Stimulated activated CD4-positive, alpha-beta T cell treated with anti-CD3 and anti-CD28 coated beads, TNF-alpha, amount 100 ng/mL, for 24 hours (primary cell): ENCODE data around the gene DLK1.

Experiments
- DNase-seq, 3 experiments: peaks; one replicate each; pipeline ENCODE4 v3.0.0-alpha.2; 2020; ENCODE audit warnings: low read depth in 3 of 3

DLK1 gene

DNA sequence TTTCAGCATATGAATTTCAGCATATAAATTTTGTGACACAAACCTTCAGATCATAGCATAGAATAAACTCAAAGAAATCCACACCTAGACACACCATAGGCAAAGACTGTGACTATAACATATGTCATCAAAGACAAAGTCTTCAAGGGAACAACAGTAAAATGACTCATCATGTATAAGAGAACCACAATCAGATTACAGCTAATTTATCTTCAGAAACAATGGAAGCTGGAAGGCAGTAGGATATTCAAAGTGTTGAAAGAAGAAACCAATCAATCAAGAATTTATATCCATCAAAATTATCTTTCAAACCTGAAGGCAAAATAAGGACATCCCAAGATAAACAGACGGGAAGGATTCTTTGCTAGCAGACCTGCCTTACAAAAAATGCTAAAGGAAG is 29.0 kb downstream of the DLK1 start:
- no peak for DNase-seq

DNA sequence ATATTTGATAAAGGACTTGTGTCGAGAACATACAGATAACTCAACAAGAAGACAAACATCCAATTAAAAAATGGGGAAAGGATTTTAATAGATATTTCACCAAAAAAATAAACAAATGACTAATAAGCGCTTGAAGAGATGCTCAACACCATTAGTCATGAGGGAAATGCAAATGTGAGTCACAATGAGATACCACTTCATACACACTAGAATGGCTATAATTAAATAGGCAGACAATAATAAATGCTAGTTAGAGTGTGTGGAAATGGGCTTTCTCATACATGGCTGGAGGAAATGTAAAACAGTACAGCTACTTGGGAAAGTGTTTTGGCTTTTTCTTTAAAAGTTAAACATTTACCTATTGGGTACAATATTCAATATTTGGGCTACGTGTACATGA is 34.8 kb downstream of the DLK1 start:
- DNase-seq = no peak

DNA sequence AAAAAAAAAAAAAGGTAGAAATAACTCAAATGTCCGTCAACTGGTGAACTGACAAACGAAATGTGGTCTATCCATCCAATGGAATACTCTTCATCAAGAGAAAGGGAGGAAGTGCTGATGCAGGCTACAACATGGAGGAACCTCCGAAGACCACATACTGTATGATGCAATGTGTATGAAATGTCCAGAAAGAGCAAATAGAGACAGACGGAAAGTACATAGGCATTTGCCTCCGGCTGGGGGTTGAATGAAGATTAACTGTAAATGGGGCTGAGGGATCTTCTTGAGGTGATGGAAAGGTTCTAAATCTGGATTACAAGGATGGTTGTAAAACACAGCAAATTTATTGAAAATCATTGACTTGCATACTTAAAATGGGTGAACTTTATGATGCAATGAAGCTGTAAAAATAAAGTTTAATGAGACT is 35.4 kb downstream of the DLK1 start:
- no peak for DNase-seq

DNA sequence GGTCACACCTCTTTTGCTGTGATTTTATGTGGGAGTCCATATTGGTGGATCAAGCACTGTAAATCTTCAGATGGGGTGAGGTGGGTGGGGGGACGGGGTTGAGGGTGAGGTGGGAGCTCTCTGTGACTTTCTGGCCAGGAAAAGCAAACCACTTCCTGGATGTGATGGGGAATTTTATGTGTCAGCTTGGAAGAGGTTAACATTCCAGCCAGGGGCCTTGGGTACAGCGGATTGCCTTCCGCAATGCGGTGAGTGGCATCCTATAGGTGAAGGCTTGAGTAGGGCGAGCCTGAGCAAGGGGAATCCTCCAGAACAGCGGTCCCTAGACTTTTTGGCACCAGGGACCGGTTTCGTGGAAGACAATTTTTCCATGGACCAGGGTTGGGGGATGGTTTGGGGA is 36.2 kb downstream of the DLK1 start:
- DNase-seq = no peak

GRCh38 chr14:100764471-100765115 is 37.9 kb downstream of the DLK1 start:
- DNase-seq = no peak

DNA sequence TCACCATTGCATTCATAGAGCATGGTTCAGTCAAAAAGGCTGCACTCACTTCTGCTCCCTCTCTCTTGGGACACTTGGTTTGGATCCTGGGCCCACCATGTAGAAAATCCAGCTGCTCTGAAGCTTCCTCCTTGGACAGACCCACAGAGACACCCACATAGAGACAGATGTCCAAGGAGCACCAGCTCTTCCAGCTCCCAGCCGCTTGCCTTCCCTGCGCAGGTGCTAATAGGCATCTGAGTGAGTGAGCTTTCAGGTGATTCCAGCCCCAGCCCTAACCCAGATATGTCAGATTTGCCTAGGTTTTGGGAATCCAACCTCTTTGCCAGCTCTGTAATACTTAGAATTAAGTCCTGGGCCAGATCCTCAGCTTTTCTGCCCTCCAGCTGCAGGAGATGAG is 38.6 kb downstream of the DLK1 start:
- DNase-seq = no peak

- DNase-seq = no peak
Measured at GRCh38 chr14:100765991-100766390, 39.3 kb downstream of the DLK1 start.

- no peak for DNase-seq
Measured at GRCh38 chr14:100767003-100767787, 40.5 kb downstream of the DLK1 start.

DNA sequence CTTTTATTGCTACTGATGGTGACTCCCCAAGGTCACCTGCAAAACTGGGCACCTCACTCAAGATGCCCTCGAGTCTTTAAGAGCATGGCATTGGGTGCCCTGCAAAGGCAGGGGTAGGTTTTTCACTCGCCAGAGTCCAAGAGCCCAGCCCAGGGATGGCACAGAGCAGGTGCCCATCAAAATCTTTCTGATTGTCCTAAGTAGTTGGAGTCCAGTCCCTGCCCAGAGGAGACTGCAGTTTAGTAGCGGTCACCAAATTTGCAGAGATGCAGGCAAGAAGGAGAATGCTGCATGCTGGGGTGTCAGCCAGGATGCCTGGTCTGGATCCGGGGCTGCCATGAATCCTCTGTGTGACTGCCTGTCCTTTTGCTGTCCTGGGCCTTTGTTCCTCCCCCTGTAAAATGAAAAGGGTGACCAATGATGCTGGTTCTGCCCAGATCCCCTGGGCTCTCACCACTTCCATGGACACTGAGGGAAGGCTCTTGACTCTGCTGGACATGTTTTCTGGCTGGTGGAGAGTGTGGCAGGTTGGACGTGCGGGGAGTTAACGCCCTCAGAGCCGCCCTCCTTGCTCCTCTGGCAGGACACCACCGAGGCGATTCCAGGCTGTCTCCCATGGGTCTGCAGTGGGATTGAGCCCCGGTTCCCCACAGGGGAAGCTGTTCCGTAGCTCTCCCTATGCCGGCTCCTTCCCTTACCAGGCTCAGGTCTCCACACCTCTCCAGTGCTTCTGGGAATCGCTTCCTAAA is 41.3 kb downstream of the DLK1 start:
- DNase-seq = no peak

- no peak for DNase-seq
Measured at GRCh38 chr14:100769035-100769939, 42.6 kb downstream of the DLK1 start.

GRCh38 chr14:100770046-100770445 is 43.4 kb downstream of the DLK1 start:
- DNase-seq = no peak

GRCh38 chr14:100770605-100771120 is 44.0 kb downstream of the DLK1 start:
- DNase-seq = no peak

DNA sequence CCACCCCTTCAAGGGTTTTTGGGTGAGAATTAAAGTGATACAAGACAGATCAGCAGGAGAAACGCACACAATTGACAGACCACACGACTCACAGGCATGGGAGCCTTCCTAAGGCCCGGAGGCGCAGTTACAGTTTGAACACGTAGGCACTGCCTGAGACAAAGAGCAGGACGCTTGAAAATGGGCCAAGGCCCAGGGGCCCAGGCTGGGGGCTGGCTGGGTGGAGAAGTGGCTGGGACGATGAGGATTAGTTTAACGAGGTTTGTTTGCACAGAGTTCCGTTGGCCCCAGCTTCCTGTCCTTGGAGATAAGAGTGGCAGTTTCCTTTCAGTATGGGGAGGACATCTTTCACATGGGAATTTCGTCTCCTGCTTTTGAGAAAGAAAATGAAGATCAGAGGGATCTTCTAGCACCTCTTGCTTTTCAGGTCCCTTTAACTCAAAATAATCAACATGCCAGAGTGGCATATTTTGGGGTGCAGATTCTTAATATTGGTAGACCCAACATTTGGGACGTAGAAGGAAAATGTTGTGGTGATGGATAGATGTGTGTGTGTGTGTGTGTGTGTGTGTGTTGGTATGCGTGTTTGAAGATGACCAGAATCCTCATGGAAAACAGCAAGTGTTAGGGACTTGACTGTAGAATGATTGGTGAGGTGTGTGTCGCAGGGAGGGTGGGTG is 44.6 kb downstream of the DLK1 start:
- no peak for DNase-seq

DNA sequence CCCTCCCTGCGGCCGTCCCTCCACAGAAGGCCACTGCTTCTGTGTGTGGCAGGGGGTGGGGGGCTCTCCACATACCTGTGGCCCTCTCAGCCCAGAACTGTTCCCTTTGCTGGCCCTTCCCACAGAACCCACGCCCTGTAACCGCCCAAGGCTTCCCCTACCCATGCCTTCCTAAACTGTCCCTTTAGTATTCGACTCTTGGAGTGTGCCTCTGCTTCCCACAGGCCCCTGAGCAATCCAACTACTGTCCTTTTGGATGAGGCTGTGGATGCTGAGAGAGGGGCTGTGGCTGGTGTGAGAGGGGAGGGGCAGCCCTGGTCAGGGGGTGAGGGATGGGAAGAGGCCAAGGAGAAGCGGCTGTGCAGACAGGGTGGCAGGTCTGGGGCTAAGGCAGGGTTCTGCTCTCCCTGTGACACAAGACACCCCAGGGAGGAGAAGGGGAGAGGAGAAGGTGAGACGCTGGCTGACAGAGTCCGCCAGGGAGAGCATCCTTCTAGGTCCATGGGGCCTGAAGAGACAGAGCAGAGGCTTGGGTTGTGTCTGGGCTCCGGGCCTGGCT is 46.0 kb downstream of the DLK1 start:
- no peak for DNase-seq

- no peak for DNase-seq
Measured at GRCh38 chr14:100773331-100774163, 46.9 kb downstream of the DLK1 start.

- DNase-seq = no peak
Measured at GRCh38 chr14:100774164-100774537, 47.5 kb downstream of the DLK1 start.

GRCh38 chr14:100775351-100775830 is 48.7 kb downstream of the DLK1 start:
- DNase-seq = no peak

- no peak for DNase-seq
Measured at GRCh38 chr14:100775831-100776591, 49.3 kb downstream of the DLK1 start.
